B cell (primary cell): ENCODE results near the gene CERK. TPM values are rescaled to one million over a fixed set of nuclear protein-coding genes. Genes with fewer than 3 reads are reported as not detected.

ENCODE experiments used
- ATAC-seq: fragments of 200-7000 bp; cut with Tn5 transposase; one replicate; pipeline ENCODE4 v1.10.0; 2021; ENCODE audit warnings: low read depth, mild to moderate bottlenecking, moderate number of reproducible peaks, moderate library complexity
- CTCF ChIA-PET: fragments of 350-600 bp; sonication (Branson Sonifier 250); formaldehyde crosslinking; loops from one replicate; lab custom pipeline; 2021; ENCODE audit warnings: antibody characterized with exemption, inconsistent platforms; lab: Charles Lee
- POLR2A ChIA-PET: fragments of 350-600 bp; sonication (Branson Sonifier 250); formaldehyde crosslinking; loops from one replicate; lab custom pipeline; 2021; ENCODE audit warnings: antibody characterized with exemption; lab: Charles Lee
- DNase-seq: peaks from one replicate; pipeline ENCODE4 v3.0.0; 2013
- H2AFZ ChIP-seq: 2 replicates; pipeline ENCODE4 v1.6.1; 2012; ENCODE audit warnings: mild to moderate bottlenecking, low read depth, low read length; ENCODE audit not compliant: insufficient read depth, poor library complexity, severe bottlenecking
- H3K27ac ChIP-seq, 2 donors: 1 replicate in 1 of 2; 2 replicates in 1 of 2; pipeline ENCODE4 v1.5.1; 2012 to 2013; ENCODE audit warnings: low read length in 2 of 2, mild to moderate bottlenecking in 2 of 2, moderate library complexity in 1 of 2
- H3K27me3 ChIP-seq, 4 experiments: fragments of 200-600 bp in 1 of 4; sonication (generic) in 1 of 4; replicated peaks in 1 of 4; 1 replicate in 2 of 4; 2 replicates in 2 of 4; pipeline versions ENCODE4 v1.6.1 to v1.7.0; 2013 to 2016; ENCODE audit warnings: low read length in 3 of 4, mild to moderate bottlenecking in 2 of 4, mixed read lengths in 1 of 4, moderate library complexity in 1 of 4; ENCODE audit not compliant: insufficient read depth in 4 of 4, control insufficient read depth in 3 of 4; ENCODE audit errors: control extremely low read depth in 1 of 4
- H3K36me3 ChIP-seq, 2 experiments: replicated peaks in 1 of 2; 1 replicate in 1 of 2; 2 replicates in 1 of 2; pipeline versions ENCODE4 v1.6.1 to v1.7.1; 2013; ENCODE audit warnings: low read length in 1 of 2; ENCODE audit not compliant: insufficient read depth in 2 of 2, control insufficient read depth in 1 of 2; ENCODE audit errors: control extremely low read depth in 1 of 2, extremely low read depth in 1 of 2
- H3K4me1 ChIP-seq, 2 donors: fragments of 200-600 bp in 1 of 2; sonication (generic) in 1 of 2; 1 replicate in 1 of 2; 2 replicates in 1 of 2; pipeline versions ENCODE4 v1.5.1 to v1.6.1; 2013 to 2017; ENCODE audit warnings: low read length in 2 of 2; ENCODE audit not compliant: control insufficient read depth in 2 of 2, insufficient read depth in 2 of 2
- H3K4me2 ChIP-seq: replicated peaks from 2 replicates; pipeline ENCODE3; 2012; ENCODE audit warnings: mild to moderate bottlenecking, low read depth, low read length; ENCODE audit not compliant: poor library complexity, severe bottlenecking
- H3K4me3 ChIP-seq, 5 experiments: fragments of 200-600 bp in 1 of 5; sonication (generic) in 1 of 5; 1 replicate in 3 of 5; 2 replicates in 2 of 5; pipeline versions ENCODE4 v1.5.1 to v1.7.0; 2011 to 2016; ENCODE audit warnings: low read length in 4 of 5, mild to moderate bottlenecking in 4 of 5, low read depth in 2 of 5, control low read depth in 1 of 5, moderate library complexity in 1 of 5; ENCODE audit not compliant: insufficient read depth in 1 of 5; ENCODE audit errors: control extremely low read depth in 1 of 5, extremely low read depth in 1 of 5
- H3K79me2 ChIP-seq: fragments of 200-600 bp; sonication (generic); one replicate; pipeline ENCODE4 v1.6.0; 2016; ENCODE audit warnings: low read length; ENCODE audit not compliant: control insufficient read depth, insufficient read depth
- H3K9ac ChIP-seq: fragments of 200-600 bp; sonication (generic); 2 replicates; pipeline ENCODE4 v1.6.1; 2017; ENCODE audit warnings: mild to moderate bottlenecking, low read length, moderate library complexity
- H3K9me3 ChIP-seq, 3 donors: one replicate each; pipeline versions ENCODE4 v1.6.1 to v1.7.1; 2013; ENCODE audit warnings: low read length in 2 of 3; ENCODE audit not compliant: control insufficient read depth in 2 of 3, insufficient read depth in 1 of 3; ENCODE audit errors: control extremely low read depth in 1 of 3
- H4K20me1 ChIP-seq: 2 replicates; pipeline ENCODE4 v1.6.0; 2012; ENCODE audit warnings: mild to moderate bottlenecking, low read length; ENCODE audit not compliant: insufficient read depth, control insufficient read depth, poor library complexity, severe bottlenecking
- H3K27ac Mint-ChIP-seq: one replicate; pipeline ENCODE4 v1.8.0; 2021; ENCODE audit warnings: mixed read lengths
- H3K27me3 Mint-ChIP-seq: one replicate; pipeline ENCODE4 v1.8.0; 2021; ENCODE audit warnings: mixed read lengths
- H3K4me1 Mint-ChIP-seq: one replicate; pipeline ENCODE4 v1.8.0; 2021; ENCODE audit warnings: mixed read lengths
- H3K4me3 Mint-ChIP-seq: one replicate; pipeline ENCODE4 v1.8.0; 2021; ENCODE audit warnings: mixed read lengths
- H3K9me3 Mint-ChIP-seq: one replicate; pipeline ENCODE4 v1.8.0; 2022; ENCODE audit warnings: mixed read lengths; ENCODE audit not compliant: insufficient read depth
- EZH2 ChIP-seq: IDR thresholded peaks from 2 replicates; pipeline ENCODE4 v1.6.1; 2012; ENCODE audit warnings: borderline replicate concordance, low read depth, mild to moderate bottlenecking, moderate library complexity, low read length; ENCODE audit not compliant: insufficient read depth, poor library complexity, severe bottlenecking
- WGBS: methylation state at CpG from one replicate; pipeline ENCODE4 v1.1.5; 2013; ENCODE audit warnings: missing lambda C conversion rate; ENCODE audit not compliant: insufficient coverage; 5-methylcytosine and 5-hydroxymethylcytosine counted together
- intact Hi-C: fragments of 100-400 bp; cut with micrococcal nuclease; formaldehyde crosslinking; loops from one replicate; pipeline ENCODE4 v1.10.0; 2022
- polyA plus RNA-seq: library from polyadenylated mRNA; depleted of rRNA; stranded (reverse); fragments of >200 nt; gene quantifications from 2 replicates; pipeline ENCODE4 v1.2.3, GENCODE V29; 2012
- total RNA-seq, 2 donors: library from RNA; stranded (reverse); fragments of 120-200 nt in 1 of 2; gene quantifications; 1 replicate in 1 of 2; 2 replicates in 1 of 2; pipeline versions ENCODE4 v1.2.3 to v1.2.4, GENCODE V29; 2013 to 2022
- TF ChIP-seq, protein P1 (sequence below): fragments of 200-600 bp; IDR thresholded peaks from one replicate; pipeline ENCODE4 v1.8.0; 2022; ENCODE audit warnings: antibody characterized with exemption, mild to moderate bottlenecking

Gene CERK
- total and polyA plus RNA-seq, 2 donors (not counting 1 experiment from before 2014, with no cell fraction given), result 23.2 to 48.3 TPM

DNA sequence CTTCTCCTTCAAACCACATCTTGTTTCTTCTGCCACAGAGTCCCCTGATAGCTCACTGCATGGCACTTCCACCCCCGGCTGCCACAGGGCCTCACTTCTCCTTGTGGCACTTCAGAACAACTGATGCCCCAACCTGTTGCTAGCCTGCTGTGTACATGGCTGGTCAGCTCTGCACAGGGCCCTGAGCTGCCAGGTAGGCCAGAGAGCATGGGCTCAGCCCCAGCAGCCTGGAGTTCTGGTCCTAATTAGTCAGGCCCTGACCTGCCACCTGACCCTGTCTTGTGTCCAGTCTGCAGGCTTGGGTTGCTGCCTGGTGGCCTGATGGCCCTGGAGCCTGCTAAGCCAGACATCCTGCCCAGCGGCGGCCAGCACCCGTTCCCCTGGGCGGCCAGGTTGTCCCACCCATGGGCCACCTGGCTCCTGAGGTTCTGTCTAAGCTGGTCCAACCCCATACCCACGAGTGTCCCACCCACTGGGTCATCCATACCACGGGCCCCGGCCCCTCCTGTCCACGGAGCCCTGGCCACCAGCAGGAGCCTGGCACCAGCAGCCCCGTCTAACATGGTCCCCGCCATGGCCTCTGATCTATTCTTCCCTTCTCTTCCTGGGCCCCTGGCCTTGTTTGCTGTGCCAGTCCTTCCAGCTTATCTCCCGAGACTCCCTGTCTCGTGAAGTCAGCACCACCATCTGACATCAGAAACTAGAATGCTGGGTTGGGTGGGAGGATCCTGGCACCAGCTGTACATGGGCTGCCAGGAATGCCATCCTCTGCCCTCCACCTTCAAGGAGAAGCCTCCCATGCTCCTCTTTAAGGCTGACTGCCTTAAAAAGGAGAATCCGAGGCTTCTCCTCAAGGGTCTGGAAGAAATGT is 3.1 kb upstream of the CERK start:
- ChIA-PET POLR2A (no interaction called here), CTCF (interaction anchor here (2.4 to 6.3 kb wide), 5 partner anchors 9 to 178 kb away, joined by 10 to 87 read pairs (median 18); partner anchors contain the start of gene TBC1D22A)
- Histone ChIP-seq H3K4me2 (no peak overlapping the region), H3K36me3 (no peaks in the 10 kb centered on the region), H3K4me3 (no peak overlapping the region), H3K79me2 (peaks cover 19% of the 10 kb centered on the region), H3K27ac (no peak overlapping the region), H3K9me3 (peaks cover 0 to 13% (median 0%) of the 10 kb centered on the region in 3 donors), H3K4me1 (peaks cover 24 to 25% of the 10 kb centered on the region in 2 donors), H4K20me1 (peaks cover 28% of the 10 kb centered on the region), H3K27me3 (peaks cover 0 to 3% (median 0%) of the 10 kb centered on the region in 4 experiments), H3K9ac (no peak overlapping the region), H2AFZ (no peak overlapping the region)
- intact Hi-C loops, result no loop called here
- peaks cover 18% of the 10 kb centered on the region for H3K4me1 Mint-ChIP-seq
- WGBS, result 95% methylated on average over 11 of the region's 14 CpGs
- DNase-seq (no peak), ATAC-seq (no peak)
- no peaks in the 10 kb centered on the region for H3K9me3 Mint-ChIP-seq
- no peak overlapping the region for H3K4me3 Mint-ChIP-seq
- no peak overlapping the region for H3K27ac Mint-ChIP-seq
- TF ChIP-seq EZH2, result no peak
- TF ChIP-seq, protein P1, sequence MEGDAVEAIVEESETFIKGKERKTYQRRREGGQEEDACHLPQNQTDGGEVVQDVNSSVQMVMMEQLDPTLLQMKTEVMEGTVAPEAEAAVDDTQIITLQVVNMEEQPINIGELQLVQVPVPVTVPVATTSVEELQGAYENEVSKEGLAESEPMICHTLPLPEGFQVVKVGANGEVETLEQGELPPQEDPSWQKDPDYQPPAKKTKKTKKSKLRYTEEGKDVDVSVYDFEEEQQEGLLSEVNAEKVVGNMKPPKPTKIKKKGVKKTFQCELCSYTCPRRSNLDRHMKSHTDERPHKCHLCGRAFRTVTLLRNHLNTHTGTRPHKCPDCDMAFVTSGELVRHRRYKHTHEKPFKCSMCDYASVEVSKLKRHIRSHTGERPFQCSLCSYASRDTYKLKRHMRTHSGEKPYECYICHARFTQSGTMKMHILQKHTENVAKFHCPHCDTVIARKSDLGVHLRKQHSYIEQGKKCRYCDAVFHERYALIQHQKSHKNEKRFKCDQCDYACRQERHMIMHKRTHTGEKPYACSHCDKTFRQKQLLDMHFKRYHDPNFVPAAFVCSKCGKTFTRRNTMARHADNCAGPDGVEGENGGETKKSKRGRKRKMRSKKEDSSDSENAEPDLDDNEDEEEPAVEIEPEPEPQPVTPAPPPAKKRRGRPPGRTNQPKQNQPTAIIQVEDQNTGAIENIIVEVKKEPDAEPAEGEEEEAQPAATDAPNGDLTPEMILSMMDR, result no peak
- H3K27me3 Mint-ChIP-seq, result no peaks in the 10 kb centered on the region
